Muscle layer of duodenum (tissue), 2 donors: ENCODE data around the gene NUDT16L1.

Experiments used
- H3K27ac ChIP-seq: one replicate; pipeline ENCODE4 v1.7.0; 2013; ENCODE audit warnings: mild to moderate bottlenecking, low read length
- H3K27me3 ChIP-seq: one replicate; pipeline ENCODE4 v1.7.0; 2013; ENCODE audit warnings: low read depth, mild to moderate bottlenecking, control low read depth, low read length
- H3K36me3 ChIP-seq, 2 donors: one replicate each; pipeline ENCODE4 v1.7.0; 2013; ENCODE audit warnings: low read length in 2 of 2, control low read depth in 1 of 2, mild to moderate bottlenecking in 1 of 2; ENCODE audit not compliant: insufficient read depth in 2 of 2, control insufficient read depth in 1 of 2
- H3K4me1 ChIP-seq, 2 donors: one replicate each; pipeline ENCODE4 v1.7.0; 2013; ENCODE audit warnings: low read length in 2 of 2, mild to moderate bottlenecking in 2 of 2, control low read depth in 1 of 2, moderate library complexity in 1 of 2; ENCODE audit not compliant: insufficient read depth in 2 of 2, control insufficient read depth in 1 of 2
- H3K4me3 ChIP-seq, 2 donors: one replicate each; pipeline ENCODE4 v1.7.0; 2013; ENCODE audit warnings: low read length in 2 of 2, low read depth in 1 of 2, mild to moderate bottlenecking in 1 of 2
- H3K9me3 ChIP-seq, 2 donors: one replicate each; pipeline ENCODE4 v1.7.0; 2013; ENCODE audit warnings: low read length in 2 of 2, control low read depth in 1 of 2, mild to moderate bottlenecking in 1 of 2; ENCODE audit not compliant: control insufficient read depth in 1 of 2
- donor health status: healthy.

Gene NUDT16L1

DNA sequence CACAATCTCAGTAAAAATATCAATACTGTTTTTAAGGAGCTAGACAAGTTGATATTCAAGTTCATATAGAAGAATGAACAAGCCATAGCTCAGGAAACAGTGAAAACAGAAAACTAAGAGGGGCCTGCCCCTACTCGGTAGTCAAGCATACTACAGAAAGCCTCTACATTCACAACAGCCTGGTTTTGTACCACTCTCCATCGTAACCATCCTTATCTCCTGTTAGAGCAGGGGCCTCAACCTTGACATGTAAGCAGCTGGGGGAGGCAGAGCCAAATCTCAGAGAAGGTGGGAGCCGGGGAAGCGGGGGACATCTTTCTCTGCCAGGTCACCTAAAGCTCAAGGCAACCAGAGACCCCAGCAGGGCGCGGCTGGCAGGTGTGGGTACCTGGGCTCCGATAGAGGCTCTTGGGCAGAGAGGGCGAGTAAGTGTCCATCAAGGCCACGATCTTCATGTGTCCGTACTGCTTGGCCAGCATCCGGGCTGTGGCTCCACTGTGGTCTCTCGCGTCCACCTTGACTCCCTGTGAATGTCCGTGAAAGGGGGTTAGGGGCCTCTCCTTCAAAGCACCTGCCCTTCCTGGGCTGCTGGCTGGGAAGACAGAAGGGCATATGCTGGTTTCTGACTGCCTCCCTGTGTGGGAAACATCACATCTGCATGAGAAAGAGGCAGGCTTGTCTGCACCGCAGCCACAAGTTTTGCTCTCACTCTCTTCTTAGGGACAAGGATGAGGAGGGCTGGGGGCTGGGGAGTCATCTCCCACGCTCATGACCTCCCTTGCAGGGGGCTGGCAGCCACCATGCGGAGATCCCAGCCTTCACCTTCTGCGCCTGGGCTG lies 20.5 kb downstream of the NUDT16L1 start:
- Histone ChIP-seq H3K27ac (no peak overlapping the region), H3K4me1 (no peaks in the 10 kb centered on the region), H3K36me3 (peaks cover 13 to 39% of the 10 kb centered on the region in 2 donors)

DNA sequence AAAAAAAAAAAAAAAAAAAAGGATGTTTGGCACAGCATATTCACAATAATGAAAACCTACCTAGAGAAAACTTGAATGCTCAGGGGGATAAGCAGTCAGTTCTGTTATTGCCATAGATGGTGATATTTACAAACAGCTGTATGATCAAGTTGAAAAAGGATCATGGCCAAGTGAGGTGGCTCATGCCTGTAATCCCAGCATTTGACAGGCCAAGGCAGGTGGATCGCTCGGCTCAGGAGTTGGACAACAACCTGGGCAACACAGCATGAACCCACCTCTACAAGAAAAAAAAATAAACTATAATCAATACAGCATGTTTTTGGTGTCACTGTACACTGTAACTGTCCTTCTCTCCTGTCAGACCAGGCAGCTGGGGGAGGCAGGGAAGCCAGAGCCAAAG lies 21.6 kb downstream of the NUDT16L1 start:
- Histone ChIP-seq H3K27me3 (no peaks in the 10 kb centered on the region), H3K27ac (no peak overlapping the region), H3K36me3 (peaks cover 13 to 42% of the 10 kb centered on the region in 2 donors), H3K9me3 (no peaks in the 10 kb centered on the region), H3K4me1 (no peaks in the 10 kb centered on the region), H3K4me3 (no peak overlapping the region)

More for the DNA sequence above, 20.5 kb downstream of the NUDT16L1 start:
- no peak overlapping the region for H3K4me3 ChIP-seq
- H3K27me3 ChIP-seq, result no peaks in the 10 kb centered on the region
- no peaks in the 10 kb centered on the region for H3K9me3 ChIP-seq

DNA sequence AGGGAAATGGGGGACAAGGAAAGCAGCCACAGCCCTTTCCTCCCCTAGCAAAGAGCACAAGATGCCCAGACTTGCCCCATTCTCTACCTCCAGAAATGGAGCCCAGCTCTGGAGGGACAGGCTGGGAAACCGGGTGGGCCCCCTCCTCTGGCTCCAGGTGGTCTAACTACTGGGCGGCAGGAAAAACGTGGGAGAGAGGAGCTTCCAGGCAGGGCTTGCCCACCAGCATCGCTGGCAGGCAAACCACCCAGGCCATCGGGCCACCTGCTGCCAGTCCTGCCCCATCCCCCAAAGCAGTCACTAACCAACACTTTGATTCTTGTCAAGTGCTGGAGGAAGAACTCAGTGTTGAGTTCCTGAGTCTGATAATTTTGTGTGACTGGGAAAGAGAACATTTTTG lies 25.1 kb downstream of the NUDT16L1 start:
- H3K4me1 ChIP-seq, result no peaks in the 10 kb centered on the region
- no peaks in the 10 kb centered on the region for H3K27me3 ChIP-seq
- H3K4me3 ChIP-seq, result no peak overlapping the region
- H3K36me3 ChIP-seq, result peaks cover 15 to 32% of the 10 kb centered on the region in 2 donors
- H3K9me3 ChIP-seq, result no peaks in the 10 kb centered on the region
- H3K27ac ChIP-seq, result no peak overlapping the region

DNA sequence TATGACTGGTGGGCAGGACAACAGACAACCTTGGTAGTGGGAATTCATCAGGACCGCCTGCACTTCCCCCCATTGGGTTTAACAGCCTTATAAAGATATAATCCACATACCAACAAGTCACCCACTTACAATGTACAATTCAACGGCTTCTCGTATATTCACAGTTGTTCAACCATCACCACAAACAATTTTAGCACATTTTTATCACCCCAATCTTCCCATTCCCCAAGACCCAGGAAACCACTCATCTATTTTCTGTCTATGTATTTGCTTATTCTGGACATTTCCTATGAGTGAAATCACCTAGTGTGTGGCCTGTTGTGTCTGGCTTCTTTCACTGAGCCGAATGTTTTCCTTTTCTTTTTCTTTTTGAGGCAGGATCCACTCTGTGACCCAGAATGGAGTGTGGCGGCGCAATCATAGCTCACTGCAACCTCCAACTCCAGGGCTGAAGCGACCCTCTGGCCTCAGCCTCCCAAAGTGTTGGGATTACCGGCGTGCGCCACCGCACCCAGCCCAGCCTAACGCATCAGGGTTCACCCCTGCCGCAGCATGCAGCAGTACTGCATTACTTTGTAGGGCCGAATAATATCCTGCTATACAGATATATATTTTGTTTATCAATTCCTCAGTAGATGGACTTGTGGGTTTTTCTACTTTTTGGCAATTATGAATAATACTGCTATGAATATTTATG lies 29.9 kb downstream of the NUDT16L1 start:
- no peaks in the 10 kb centered on the region for H3K27me3 ChIP-seq
- H3K4me3 ChIP-seq, result no peak overlapping the region
- H3K27ac ChIP-seq, result no peak overlapping the region
- no peaks in the 10 kb centered on the region for H3K4me1 ChIP-seq
- H3K36me3 ChIP-seq, result peaks cover 20 to 48% of the 10 kb centered on the region in 2 donors
- no peaks in the 10 kb centered on the region for H3K9me3 ChIP-seq

DNA sequence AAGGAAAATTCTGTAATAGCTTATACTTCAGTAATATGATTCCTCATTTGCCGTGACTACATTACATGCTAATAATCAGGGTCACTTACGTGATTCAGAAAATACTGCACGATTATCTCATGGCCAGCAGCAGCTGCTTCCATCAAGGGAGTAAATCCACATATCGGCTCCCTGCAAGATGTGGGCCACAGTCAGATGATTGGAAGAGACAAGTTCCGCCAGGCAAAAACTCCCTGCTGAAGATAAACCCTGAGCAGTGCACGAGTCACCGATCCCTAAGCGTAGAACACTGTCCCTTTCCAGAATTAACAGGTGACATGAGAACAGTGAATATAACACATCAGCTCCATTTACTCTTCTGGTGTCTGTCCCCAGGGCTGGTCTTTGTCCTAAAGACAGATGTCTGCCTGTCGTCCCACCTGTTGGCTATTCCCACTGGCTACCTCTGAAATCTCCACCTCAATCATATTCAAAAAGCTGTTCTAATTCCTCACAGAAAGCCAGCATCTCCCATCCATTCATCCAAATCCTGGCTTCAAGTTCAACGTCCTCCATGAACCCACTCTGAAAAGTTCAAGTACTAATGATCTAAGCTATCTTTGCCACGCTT lies 31.4 kb downstream of the NUDT16L1 start:
- no peak overlapping the region for H3K27ac ChIP-seq
- H3K4me3 ChIP-seq, result no peak overlapping the region
- no peaks in the 10 kb centered on the region for H3K9me3 ChIP-seq
- H3K4me1 ChIP-seq, result no peaks in the 10 kb centered on the region
- H3K36me3 ChIP-seq, result peaks cover 25 to 50% of the 10 kb centered on the region in 2 donors
- no peaks in the 10 kb centered on the region for H3K27me3 ChIP-seq

DNA sequence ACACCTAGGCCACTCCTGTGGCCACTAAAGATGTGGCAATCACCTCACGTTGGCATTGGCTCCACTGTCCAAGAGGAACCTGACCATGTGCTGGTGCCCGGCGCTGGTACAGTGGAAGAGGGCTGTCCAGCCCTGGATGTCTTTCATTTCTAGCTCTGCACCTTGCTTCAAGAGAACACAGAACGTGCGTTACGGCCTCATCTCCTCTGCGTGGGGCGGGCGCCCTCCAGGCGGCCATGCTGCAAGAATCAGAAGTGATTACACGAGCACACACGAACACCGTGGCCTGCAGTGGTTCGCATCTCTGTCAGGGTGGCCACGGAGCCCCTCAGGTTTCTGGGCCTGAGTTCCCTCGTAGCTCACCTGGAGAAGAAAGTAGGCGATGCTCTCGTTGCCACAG lies 33.3 kb downstream of the NUDT16L1 start:
- H3K9me3 ChIP-seq, result no peaks in the 10 kb centered on the region
- no peaks in the 10 kb centered on the region for H3K27me3 ChIP-seq
- no peaks in the 10 kb centered on the region for H3K4me1 ChIP-seq
- H3K27ac ChIP-seq, result no peak overlapping the region
- H3K36me3 ChIP-seq, result peaks cover 30 to 61% of the 10 kb centered on the region in 2 donors
- H3K4me3 ChIP-seq, result no peak overlapping the region

DNA sequence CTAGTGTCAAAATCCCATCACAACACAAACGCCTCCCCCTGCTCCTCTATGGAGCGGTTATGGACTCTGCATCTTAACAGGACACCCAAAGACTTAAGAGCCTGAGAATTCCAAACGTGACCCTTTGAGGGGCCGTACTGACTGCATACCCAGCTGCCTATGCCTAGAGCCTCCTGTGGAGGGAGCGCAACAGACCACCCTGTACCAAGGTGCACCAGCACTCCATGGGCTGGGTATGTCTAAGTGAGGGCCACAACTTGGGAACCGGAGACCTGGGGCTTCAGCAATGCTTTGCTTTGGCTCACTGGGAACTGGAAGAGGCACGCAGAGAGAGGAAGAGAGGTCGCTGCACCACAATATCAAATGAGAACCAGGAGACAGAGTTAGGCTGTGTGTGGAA lies 35.3 kb downstream of the NUDT16L1 start:
- Histone ChIP-seq H3K27ac (no peak overlapping the region), H3K36me3 (peaks cover 24 to 56% of the 10 kb centered on the region in 2 donors), H3K27me3 (no peaks in the 10 kb centered on the region), H3K9me3 (no peaks in the 10 kb centered on the region), H3K4me3 (no peak overlapping the region), H3K4me1 (peaks cover 0 to 5% of the 10 kb centered on the region in 2 donors)

DNA sequence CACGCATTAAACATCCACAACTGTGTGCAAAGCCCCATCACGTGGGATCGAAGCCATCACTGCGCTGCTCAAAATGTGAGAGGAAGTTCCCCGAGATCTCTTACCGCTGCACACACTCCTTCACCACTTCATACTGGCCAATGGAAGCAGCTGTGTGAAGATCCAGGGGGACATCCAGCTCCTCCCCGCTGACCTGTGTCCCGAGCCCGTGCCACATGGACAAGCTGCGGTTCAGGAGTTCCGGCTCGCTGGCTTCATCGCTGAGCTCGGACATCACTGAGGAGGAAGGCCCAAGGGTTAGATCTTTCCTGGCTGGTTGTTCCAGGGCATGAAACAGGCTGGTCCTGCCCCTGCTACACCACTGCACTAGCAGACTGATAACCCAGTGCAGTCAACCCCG lies 36.5 kb downstream of the NUDT16L1 start:
- Histone ChIP-seq H3K4me1 (peaks cover 0 to 6% of the 10 kb centered on the region in 2 donors), H3K9me3 (no peaks in the 10 kb centered on the region), H3K36me3 (peaks cover 18 to 49% of the 10 kb centered on the region in 2 donors), H3K27me3 (no peaks in the 10 kb centered on the region), H3K4me3 (no peak overlapping the region), H3K27ac (no peak overlapping the region)

DNA sequence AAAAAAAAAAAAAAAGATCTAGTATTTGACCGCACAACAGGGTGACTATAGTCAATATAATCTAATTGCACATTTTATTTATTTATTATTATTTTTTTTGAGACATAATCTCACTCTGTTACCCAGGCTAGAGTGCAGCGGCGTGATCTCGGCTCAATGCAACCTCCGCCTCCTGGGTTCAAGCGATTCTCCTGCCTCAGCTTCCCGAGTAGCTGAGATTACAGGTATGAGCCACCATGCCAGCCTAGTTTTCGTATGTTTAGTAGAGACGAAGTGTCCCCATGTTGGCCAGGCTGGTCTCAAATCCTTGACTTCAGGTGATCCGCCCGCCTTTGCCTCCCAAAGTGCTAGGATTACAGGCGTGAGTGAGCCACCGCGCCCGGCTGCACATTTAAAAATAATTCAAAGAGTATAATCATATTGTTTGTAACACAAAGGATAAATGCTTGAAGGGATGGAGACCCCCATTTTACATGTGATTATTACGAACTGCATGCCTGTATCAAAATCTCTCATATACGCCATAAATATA lies 39.9 kb downstream of the NUDT16L1 start:
- no peaks in the 10 kb centered on the region for H3K9me3 ChIP-seq
- H3K27ac ChIP-seq, result no peak overlapping the region
- H3K36me3 ChIP-seq, result peaks cover 10 to 25% of the 10 kb centered on the region in 2 donors
- peak overlapping the region; percentile 90 to 100 for H3K4me3 ChIP-seq
- H3K27me3 ChIP-seq, result no peaks in the 10 kb centered on the region
- H3K4me1 ChIP-seq, result peaks cover 0 to 16% of the 10 kb centered on the region in 2 donors

DNA sequence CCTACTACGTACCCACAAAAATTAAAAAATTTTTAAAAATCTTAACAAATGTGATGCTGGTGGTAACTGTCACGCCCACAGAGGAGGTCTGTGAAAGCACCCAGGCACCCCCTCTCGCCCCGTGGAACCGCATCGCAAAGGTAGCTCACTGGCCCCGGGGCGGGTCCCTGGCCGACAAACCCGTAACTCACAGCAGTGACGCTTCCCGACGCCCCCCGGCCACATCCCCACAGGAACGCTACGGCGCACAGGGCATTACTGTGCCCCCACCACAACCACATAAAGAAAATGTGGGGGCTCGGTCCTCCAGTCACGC lies 40.3 kb downstream of the NUDT16L1 start:
- no peaks in the 10 kb centered on the region for H3K27me3 ChIP-seq
- peaks cover 8 to 20% of the 10 kb centered on the region in 2 donors for H3K36me3 ChIP-seq
- peak overlapping the region; percentile 90 to 100 for H3K4me3 ChIP-seq
- H3K27ac ChIP-seq, result no peak overlapping the region
- H3K9me3 ChIP-seq, result no peaks in the 10 kb centered on the region
- H3K4me1 ChIP-seq, result peaks cover 0 to 16% of the 10 kb centered on the region in 2 donors

DNA sequence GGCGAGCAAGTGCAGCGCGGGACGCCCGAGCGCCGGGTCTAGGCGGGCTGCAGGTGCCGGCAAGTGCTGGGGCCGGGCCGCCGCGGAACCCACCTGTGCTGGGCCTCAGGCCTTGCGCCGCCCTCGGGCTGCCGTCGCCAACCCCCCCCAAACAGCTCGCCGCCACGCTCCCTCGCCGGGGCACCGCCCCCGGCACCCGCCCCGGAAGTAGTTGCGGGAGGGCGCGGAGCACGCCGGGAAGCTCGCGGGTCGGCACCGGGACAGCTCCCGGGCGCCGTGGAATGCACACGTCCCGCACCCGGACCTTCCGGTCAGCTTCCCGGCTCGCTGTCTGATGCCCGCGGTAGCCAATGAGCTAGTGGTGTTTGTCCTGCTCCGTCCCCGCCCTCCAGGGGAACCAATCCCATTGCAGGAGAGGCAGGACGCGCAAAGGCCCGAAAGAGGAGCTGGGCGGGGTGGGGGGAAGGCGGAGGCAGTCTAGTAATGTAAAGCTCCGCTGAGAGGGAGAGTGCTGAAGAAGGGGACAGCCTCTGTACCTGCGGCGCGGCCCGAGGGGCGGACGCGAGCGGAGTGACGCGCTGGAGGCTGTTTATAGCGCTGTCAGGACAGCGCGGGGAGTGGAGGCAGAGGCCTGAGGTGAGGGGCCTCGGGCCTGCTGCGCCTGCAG lies 40.8 kb downstream of the NUDT16L1 start, which contains the start of the genes ANKS3 and DNAAF8:
Gene ANKS3 (minus strand): TSS at position 209 of the 667 bp plus-strand sequence. CDS start 4,122 bp downstream, outside the sequence.
Gene DNAAF8 (plus strand): TSS at position 475 of the 667 bp plus-strand sequence. CDS start 1,978 bp downstream, outside the sequence.
- H3K27ac ChIP-seq, result peak within 1 kb of the TSS; percentile 71
- H3K4me3 ChIP-seq, result peak within 1 kb of the TSS; percentile 90 to 100
- H3K4me1 ChIP-seq, result peaks cover 0 to 16% of the 10 kb centered on the region in 2 donors
- peaks cover 5 to 17% of the 10 kb centered on the region in 2 donors for H3K36me3 ChIP-seq
- no peaks in the 10 kb centered on the region for H3K9me3 ChIP-seq
- H3K27me3 ChIP-seq, result no peaks in the 10 kb centered on the region
